Fibroblast of lung (primary cell): ENCODE results near the gene CYP1A2. TPM values are rescaled to one million over a fixed set of nuclear protein-coding genes. Genes with fewer than 3 reads are reported as not detected.
A peak's percentile ranks its signal among the peaks of the same experiment; 100 is the strongest.

Source experiments
- DNase-seq, 2 donors: peaks; one replicate each; pipeline versions ENCODE4 v3.0.0 to v3.0.0-alpha.2; 2010; ENCODE audit warnings: low read depth in 2 of 2
- H2AFZ ChIP-seq: 2 replicates; pipeline ENCODE4 v1.5.1; 2012; ENCODE audit warnings: low read length, control low read depth, inconsistent platforms
- H3K27ac ChIP-seq: 2 replicates; pipeline ENCODE4 v1.5.1; 2011; ENCODE audit warnings: low read length, control low read depth; ENCODE audit not compliant: insufficient read depth
- H3K27me3 ChIP-seq: 2 replicates; pipeline ENCODE4 v1.5.1; 2011; ENCODE audit warnings: mild to moderate bottlenecking, low read length; ENCODE audit not compliant: control insufficient read depth, insufficient read depth
- H3K36me3 ChIP-seq: 2 replicates; pipeline ENCODE4 v1.5.1; 2011; ENCODE audit warnings: low read length; ENCODE audit not compliant: control insufficient read depth, insufficient read depth
- H3K4me1 ChIP-seq: 2 replicates; pipeline ENCODE4 v1.5.1; 2011; ENCODE audit warnings: low read length; ENCODE audit not compliant: control insufficient read depth, insufficient read depth; ENCODE audit errors: extremely low read depth
- H3K4me2 ChIP-seq: 2 replicates; pipeline ENCODE4 v1.5.1; 2011; ENCODE audit warnings: low read length, control low read depth; ENCODE audit not compliant: insufficient read depth; ENCODE audit errors: extremely low read depth
- H3K4me3 ChIP-seq, 4 experiments: fragments of 200-600 bp in 1 of 4; sonication (generic) in 1 of 4; replicated peaks in 1 of 4; 2 replicates each; pipeline ENCODE4 v1.5.1; 2011 to 2016; ENCODE audit warnings: low read length in 4 of 4, low read depth in 3 of 4, mild to moderate bottlenecking in 3 of 4, control low read depth in 2 of 4, inconsistent platforms in 1 of 4, mixed read lengths in 1 of 4; ENCODE audit not compliant: insufficient read depth in 1 of 4; ENCODE audit errors: control extremely low read depth in 1 of 4
- H3K79me2 ChIP-seq: 2 replicates; pipeline ENCODE4 v1.5.1; 2012; ENCODE audit warnings: mild to moderate bottlenecking, low read length, inconsistent platforms; ENCODE audit not compliant: control insufficient read depth, insufficient read depth
- H3K9ac ChIP-seq: 2 replicates; pipeline ENCODE4 v1.5.1; 2011; ENCODE audit warnings: mild to moderate bottlenecking, low read length, control low read depth; ENCODE audit not compliant: insufficient read depth
- H3K9me3 ChIP-seq: 2 replicates; pipeline ENCODE4 v1.5.1; 2012; ENCODE audit warnings: low read depth, low read length; ENCODE audit not compliant: control insufficient read depth, insufficient read depth
- H4K20me1 ChIP-seq: 2 replicates; pipeline ENCODE4 v1.5.1; 2011; ENCODE audit warnings: low read length; ENCODE audit not compliant: control insufficient read depth, insufficient read depth; ENCODE audit errors: extremely low read depth
- EZH2 ChIP-seq: IDR thresholded peaks from 2 replicates; pipeline ENCODE4 v1.5.1; 2012; ENCODE audit warnings: low read length, control low read depth, mild to moderate bottlenecking; ENCODE audit errors: missing control alignments
- polyA plus RNA-seq, 2 donors: library from polyadenylated mRNA; depleted of rRNA in 1 of 2; stranded (reverse) in 1 of 2; unstranded in 1 of 2; fragments of >200 nt; gene quantifications; 2 replicates each; pipeline ENCODE4 v1.2.1, GENCODE V29; 2011 to 2012; ENCODE audit warnings: missing spikeins in 1 of 2
- total RNA-seq: library from RNA; depleted of rRNA; stranded (reverse); fragments of >200 nt; gene quantifications from 2 replicates; pipeline ENCODE4 v1.2.1, GENCODE V29; 2014
- TF ChIP-seq, protein P1 (sequence below), 2 donors: IDR thresholded peaks in 1 of 2; conservative IDR thresholded peaks in 1 of 2; 1 replicate in 1 of 2; 2 replicates in 1 of 2; pipeline ENCODE4 v1.5.1; 2011 to 2012; ENCODE audit warnings: low read length in 2 of 2, control low read depth in 1 of 2, inconsistent platforms in 1 of 2, low read depth in 1 of 2, mild to moderate bottlenecking in 1 of 2

Gene CYP1A2
- total and polyA plus RNA-seq, 2 donors (not counting 1 experiment from before 2014, with no cell fraction given) = not detected

DNA sequence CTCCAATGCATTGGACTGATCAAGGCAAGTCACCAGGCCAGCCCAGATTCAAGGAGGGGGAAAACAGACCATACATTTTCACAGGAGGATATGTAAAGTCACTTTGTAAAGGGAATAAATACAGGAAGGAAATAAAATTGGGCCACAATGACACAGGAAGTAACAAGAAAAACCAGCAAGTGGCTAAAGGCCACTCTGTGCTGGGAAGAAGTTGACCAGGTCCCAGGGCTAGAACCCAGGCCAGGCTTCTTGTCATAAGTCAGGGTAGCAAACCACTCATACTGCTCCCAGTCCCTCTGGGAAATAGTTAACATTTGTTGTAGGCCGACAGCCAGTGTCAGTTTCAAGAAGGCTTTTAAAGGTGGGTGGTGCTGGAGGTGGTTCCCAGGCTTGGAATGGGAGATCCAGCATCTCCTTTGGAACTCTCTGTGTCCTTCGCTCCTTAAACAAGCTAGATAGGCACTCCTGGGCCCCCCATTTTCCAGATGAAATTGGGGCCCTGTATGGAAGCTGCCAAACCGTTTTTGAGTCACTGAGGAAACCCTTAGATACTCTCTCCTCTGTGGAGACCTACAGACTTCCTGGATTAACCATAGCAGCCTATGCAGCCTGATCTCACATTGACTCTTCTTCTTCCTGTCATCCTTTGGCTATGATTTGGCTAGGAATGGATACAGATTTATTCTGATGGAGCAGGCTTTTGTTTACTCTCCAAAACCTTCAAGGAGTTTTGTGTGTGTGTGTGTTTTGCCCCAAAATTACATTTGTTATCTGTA lies 38.1 kb upstream of the CYP1A2 start:
- Histone ChIP-seq H3K27me3 (peaks cover 2% of the 10 kb centered on the region), H3K9ac (no peak overlapping the region), H3K9me3 (no peaks in the 10 kb centered on the region), H2AFZ (no peak overlapping the region), H3K79me2 (no peaks in the 10 kb centered on the region), H3K27ac (no peak overlapping the region), H3K4me1 (no peaks in the 10 kb centered on the region), H3K4me2 (no peak overlapping the region), H3K36me3 (no peaks in the 10 kb centered on the region), H3K4me3 (no peak overlapping the region), H4K20me1 (no peaks in the 10 kb centered on the region)
- TF ChIP-seq, protein P1, sequence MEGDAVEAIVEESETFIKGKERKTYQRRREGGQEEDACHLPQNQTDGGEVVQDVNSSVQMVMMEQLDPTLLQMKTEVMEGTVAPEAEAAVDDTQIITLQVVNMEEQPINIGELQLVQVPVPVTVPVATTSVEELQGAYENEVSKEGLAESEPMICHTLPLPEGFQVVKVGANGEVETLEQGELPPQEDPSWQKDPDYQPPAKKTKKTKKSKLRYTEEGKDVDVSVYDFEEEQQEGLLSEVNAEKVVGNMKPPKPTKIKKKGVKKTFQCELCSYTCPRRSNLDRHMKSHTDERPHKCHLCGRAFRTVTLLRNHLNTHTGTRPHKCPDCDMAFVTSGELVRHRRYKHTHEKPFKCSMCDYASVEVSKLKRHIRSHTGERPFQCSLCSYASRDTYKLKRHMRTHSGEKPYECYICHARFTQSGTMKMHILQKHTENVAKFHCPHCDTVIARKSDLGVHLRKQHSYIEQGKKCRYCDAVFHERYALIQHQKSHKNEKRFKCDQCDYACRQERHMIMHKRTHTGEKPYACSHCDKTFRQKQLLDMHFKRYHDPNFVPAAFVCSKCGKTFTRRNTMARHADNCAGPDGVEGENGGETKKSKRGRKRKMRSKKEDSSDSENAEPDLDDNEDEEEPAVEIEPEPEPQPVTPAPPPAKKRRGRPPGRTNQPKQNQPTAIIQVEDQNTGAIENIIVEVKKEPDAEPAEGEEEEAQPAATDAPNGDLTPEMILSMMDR (conservative IDR thresholded peaks at IDR 0.05 in 1 of 2, IDR thresholded peaks at IDR 0.05 in 1 of 2; ENCODE audit: low read depth in 1 of 2, low read length in 2 of 2) = no peak
- no peak for TF ChIP-seq EZH2
- DNase-seq = no peak

DNA sequence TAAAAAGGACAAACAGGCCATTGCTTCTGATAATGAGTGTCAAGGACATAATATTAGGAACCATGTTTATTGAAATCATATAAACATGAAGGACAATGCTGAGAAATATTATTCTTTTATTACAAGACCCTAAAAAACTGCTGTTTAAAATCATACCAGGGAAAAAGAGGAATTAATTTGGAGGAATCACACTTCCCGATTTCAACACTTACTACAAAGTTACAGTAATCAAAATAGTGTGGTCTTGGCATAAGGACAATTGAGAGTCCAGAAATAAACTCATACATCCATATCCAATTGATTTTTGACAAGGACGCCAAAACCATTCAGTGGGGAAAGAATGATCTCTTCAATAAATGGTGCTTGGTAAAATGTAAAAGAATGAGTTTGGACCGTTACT lies 36.3 kb upstream of the CYP1A2 start:
- peaks cover 2% of the 10 kb centered on the region for H3K27me3 ChIP-seq
- H2AFZ ChIP-seq = no peak overlapping the region
- no peaks in the 10 kb centered on the region for H3K9me3 ChIP-seq
- H3K4me2 ChIP-seq = no peak overlapping the region
- H3K4me3 ChIP-seq = no peak overlapping the region
- no peaks in the 10 kb centered on the region for H3K4me1 ChIP-seq
- no peak overlapping the region for H3K27ac ChIP-seq
- no peaks in the 10 kb centered on the region for H3K36me3 ChIP-seq
- no peaks in the 10 kb centered on the region for H4K20me1 ChIP-seq
- H3K79me2 ChIP-seq = no peaks in the 10 kb centered on the region
- no peak for DNase-seq
- TF ChIP-seq EZH2 = no peak
- TF ChIP-seq, protein P1 (conservative IDR thresholded peaks at IDR 0.05 in 1 of 2, IDR thresholded peaks at IDR 0.05 in 1 of 2; ENCODE audit: low read depth in 1 of 2, low read length in 2 of 2) = no peak
- H3K9ac ChIP-seq = no peak overlapping the region

DNA sequence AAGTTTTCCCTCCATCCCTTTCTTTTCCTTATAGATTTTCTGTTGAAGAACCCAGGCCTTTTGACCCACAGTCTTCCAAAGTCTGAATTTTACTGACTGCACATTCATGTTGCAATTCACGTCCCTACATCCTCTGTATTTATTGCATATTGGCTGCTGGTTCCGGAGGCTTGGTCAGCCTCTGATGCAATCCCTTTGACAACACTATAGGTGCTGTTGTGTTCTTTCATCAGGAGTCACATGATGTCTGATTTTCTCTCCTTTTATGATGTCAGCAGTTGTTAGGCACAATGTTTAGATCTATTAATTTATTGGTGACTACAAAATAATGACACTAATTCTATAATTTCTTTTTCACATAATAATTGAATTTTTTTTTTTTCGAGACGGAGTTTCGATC lies 32.0 kb upstream of the CYP1A2 start:
- no peaks in the 10 kb centered on the region for H3K9me3 ChIP-seq
- H3K4me1 ChIP-seq = no peaks in the 10 kb centered on the region
- no peaks in the 10 kb centered on the region for H4K20me1 ChIP-seq
- TF ChIP-seq, protein P1 (conservative IDR thresholded peaks at IDR 0.05 in 1 of 2, IDR thresholded peaks at IDR 0.05 in 1 of 2; ENCODE audit: low read depth in 1 of 2, low read length in 2 of 2) = no peak
- TF ChIP-seq EZH2 = no peak
- no peak overlapping the region for H3K9ac ChIP-seq
- peaks cover 6% of the 10 kb centered on the region for H3K27me3 ChIP-seq
- no peak overlapping the region for H2AFZ ChIP-seq
- H3K4me2 ChIP-seq = no peak overlapping the region
- H3K4me3 ChIP-seq = no peak overlapping the region
- H3K36me3 ChIP-seq = no peaks in the 10 kb centered on the region
- H3K27ac ChIP-seq = no peak overlapping the region
- peak in 1 of 2 donors; percentile 14 for DNase-seq
- H3K79me2 ChIP-seq = no peaks in the 10 kb centered on the region
